Measurements from ENCODE around the gene ITPK1.

ITPK1 gene

GRCh38 chr14:92906823-92907222 lies 208.9 kb downstream of the ITPK1 start:
- no peak for FAIRE-seq

- FAIRE-seq: no peak
These were observed 209.3 kb downstream of the ITPK1 start for GRCh38 chr14:92906420-92906819.

- FAIRE-seq: no peak
These were observed 210.1 kb downstream of the ITPK1 start for GRCh38 chr14:92905667-92906066.

- FAIRE-seq: no peak
These were observed 212.4 kb downstream of the ITPK1 start for GRCh38 chr14:92903359-92903758.

- no peak for FAIRE-seq
These were observed 213.0 kb downstream of the ITPK1 start for GRCh38 chr14:92902726-92903125.

- no peak for FAIRE-seq
These were observed 213.5 kb downstream of the ITPK1 start for GRCh38 chr14:92902191-92902590.

- no peak for FAIRE-seq
These were observed 215.1 kb downstream of the ITPK1 start for GRCh38 chr14:92900660-92901059.

GRCh38 chr14:92898566-92899131 lies 217.1 kb downstream of the ITPK1 start:
- FAIRE-seq: no peak

GRCh38 chr14:92897922-92898565 lies 217.7 kb downstream of the ITPK1 start:
- no peak for FAIRE-seq

GRCh38 chr14:92895352-92895878 lies 220.3 kb downstream of the ITPK1 start:
- FAIRE-seq: no peak

- FAIRE-seq: no peak
These were observed 223.1 kb downstream of the ITPK1 start for GRCh38 chr14:92892589-92892988.

GRCh38 chr14:92890830-92891588 lies 224.7 kb downstream of the ITPK1 start:
- FAIRE-seq: no peak

- FAIRE-seq: no peak
These were observed 226.8 kb downstream of the ITPK1 start for GRCh38 chr14:92888896-92889295.

- no peak for FAIRE-seq
These were observed 228.6 kb downstream of the ITPK1 start for GRCh38 chr14:92887157-92887556.

Data from endometrium (tissue), 2 donors.